IPS-20b (cell line): Measurements from ENCODE around the gene NPAS3.

Experiments
- H3K27ac ChIP-seq: one replicate; pipeline ENCODE4 v1.5.1; 2013; ENCODE audit warnings: low read length
- H3K27me3 ChIP-seq: 2 replicates; pipeline ENCODE4 v1.6.1; 2013; ENCODE audit warnings: mild to moderate bottlenecking, low read length, inconsistent platforms; ENCODE audit not compliant: insufficient read depth
- H3K36me3 ChIP-seq: 2 replicates; pipeline ENCODE4 v1.6.1; 2013; ENCODE audit warnings: low read depth, mild to moderate bottlenecking, inconsistent platforms, low read length, moderate library complexity; ENCODE audit not compliant: insufficient read depth
- H3K4me1 ChIP-seq: 2 replicates; pipeline ENCODE4 v1.6.1; 2013; ENCODE audit warnings: mild to moderate bottlenecking, control low read depth, inconsistent platforms, low read length, moderate library complexity; ENCODE audit not compliant: insufficient read depth
- H3K4me3 ChIP-seq: 2 replicates; pipeline ENCODE4 v1.5.1; 2013; ENCODE audit warnings: mild to moderate bottlenecking, low read length, inconsistent platforms
- H3K9ac ChIP-seq: 2 replicates; pipeline ENCODE4 v1.6.1; 2013; ENCODE audit warnings: low read depth, mild to moderate bottlenecking, inconsistent platforms, low read length, moderate library complexity
- H3K9me3 ChIP-seq: 2 replicates; pipeline ENCODE4 v1.6.1; 2013; ENCODE audit warnings: mild to moderate bottlenecking, low read depth, low read length, inconsistent platforms; ENCODE audit not compliant: insufficient read depth

Gene NPAS3

DNA sequence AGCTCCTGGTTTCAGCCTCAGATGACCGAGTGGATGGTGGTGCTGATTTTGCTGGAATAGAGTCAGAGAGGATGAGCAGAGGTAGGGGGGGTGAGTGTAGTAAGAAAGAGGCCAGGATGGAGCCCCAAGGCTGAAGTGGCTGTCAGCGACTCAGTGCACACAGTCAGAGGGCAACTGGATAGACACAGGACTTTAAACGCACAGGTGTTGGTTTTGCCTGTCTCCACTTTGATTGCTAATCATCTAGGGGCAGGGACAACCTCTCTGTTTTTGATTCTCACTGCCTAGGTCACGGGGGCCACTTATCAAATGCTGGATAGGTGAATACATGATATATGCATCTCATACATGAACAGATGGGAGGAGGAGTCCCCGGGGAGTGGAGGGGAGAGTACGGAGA is 912.7 kb downstream of the NPAS3 start:
- H3K27ac ChIP-seq = no peak overlapping the region
- peaks cover 20% of the 10 kb centered on the region for H3K4me1 ChIP-seq
- no peak overlapping the region for H3K4me3 ChIP-seq
- H3K9me3 ChIP-seq = no peaks in the 10 kb centered on the region
- no peak overlapping the region for H3K9ac ChIP-seq
- H3K36me3 ChIP-seq = no peaks in the 10 kb centered on the region
- H3K27me3 ChIP-seq = no peaks in the 10 kb centered on the region

DNA sequence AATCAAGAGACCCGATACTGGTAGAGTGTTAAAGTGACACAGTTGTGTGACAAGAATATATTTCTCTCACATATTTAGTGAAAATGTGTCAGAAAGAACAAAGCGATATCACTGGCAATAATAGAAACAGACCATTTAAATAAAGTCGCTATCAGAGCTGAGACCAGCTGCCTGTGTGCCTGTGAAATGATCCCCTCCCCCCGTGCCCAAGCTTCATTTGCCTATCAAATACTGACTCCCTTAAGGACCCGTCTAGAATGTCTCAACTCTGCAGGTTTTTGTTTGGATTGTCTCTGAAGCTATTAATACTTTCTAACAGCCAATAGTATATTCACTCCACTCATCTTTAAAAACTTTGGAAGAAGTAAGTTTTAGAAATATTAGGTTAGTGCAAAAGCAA is 913.3 kb downstream of the NPAS3 start:
- Histone ChIP-seq H3K27ac (no peak overlapping the region), H3K4me3 (no peak overlapping the region), H3K9ac (no peak overlapping the region), H3K36me3 (no peaks in the 10 kb centered on the region), H3K27me3 (no peaks in the 10 kb centered on the region), H3K4me1 (peaks cover 20% of the 10 kb centered on the region), H3K9me3 (no peaks in the 10 kb centered on the region)
